GM19043 (cell line): Measurements from ENCODE around the gene COL17A1.

ENCODE experiments used
- ATAC-seq: cut with Tn5 transposase; IDR thresholded peaks from one replicate; pipeline ENCODE4 v1.9.1; 2021; ENCODE audit warnings: low read depth; ENCODE audit not compliant: unreplicated experiment

COL17A1 gene

GRCh38 chr10:103995134-103995533 is 90.5 kb downstream of the COL17A1 start:
- ATAC-seq = no peak

- no peak for ATAC-seq
Observed at GRCh38 chr10:103991393-103992128, 94.1 kb downstream of the COL17A1 start.

- no peak for ATAC-seq
Observed at GRCh38 chr10:103990531-103990930, 95.1 kb downstream of the COL17A1 start.

GRCh38 chr10:103990121-103990520 is 95.6 kb downstream of the COL17A1 start:
- no peak for ATAC-seq

GRCh38 chr10:103986360-103986759 is 99.3 kb downstream of the COL17A1 start:
- no peak for ATAC-seq

GRCh38 chr10:103985726-103986125 is 100.0 kb downstream of the COL17A1 start:
- ATAC-seq = no peak

- peak; percentile 88 for ATAC-seq
Observed at GRCh38 chr10:103983367-103983911, 102.2 kb downstream of the COL17A1 start.

GRCh38 chr10:103982639-103983038 is 103.0 kb downstream of the COL17A1 start:
- no peak for ATAC-seq
